KMS-11 (cell line): ENCODE data around the gene MUC5AC.

Experiments used
- H2AFZ ChIP-seq: fragments of 200-600 bp; sonication (generic); 2 replicates; pipeline ENCODE4 v1.6.1; 2016; ENCODE audit warnings: antibody characterized with exemption, mixed run types, low read depth
- H3K27ac ChIP-seq: fragments of 200-600 bp; sonication (generic); 2 replicates; pipeline ENCODE4 v1.6.1; 2016; ENCODE audit warnings: mild to moderate bottlenecking, mixed run types
- H3K27me3 ChIP-seq: fragments of 200-600 bp; sonication (generic); 2 replicates; pipeline ENCODE4 v1.6.1; 2017; ENCODE audit warnings: mild to moderate bottlenecking, low read depth, mixed run types, moderate library complexity; ENCODE audit not compliant: insufficient read depth
- H3K36me3 ChIP-seq: fragments of 200-600 bp; sonication (generic); 2 replicates; pipeline ENCODE4 v1.6.1; 2017; ENCODE audit warnings: mild to moderate bottlenecking, mixed run types; ENCODE audit not compliant: insufficient read depth
- H3K4me1 ChIP-seq: fragments of 200-600 bp; sonication (generic); 2 replicates; pipeline ENCODE4 v1.6.1; 2016; ENCODE audit warnings: mild to moderate bottlenecking, low read depth, mixed run types; ENCODE audit not compliant: poor library complexity, severe bottlenecking
- H3K4me2 ChIP-seq: fragments of 200-600 bp; sonication (generic); 2 replicates; pipeline ENCODE4 v1.7.0; 2016; ENCODE audit warnings: mild to moderate bottlenecking, mixed run types
- H3K4me3 ChIP-seq: fragments of 200-600 bp; sonication (generic); IDR thresholded peaks from 2 replicates; pipeline ENCODE4 v1.6.1; 2017; ENCODE audit warnings: low read depth, low read length, mixed read lengths; ENCODE audit not compliant: insufficient read depth
- H3K79me2 ChIP-seq: fragments of 200-600 bp; sonication (generic); 2 replicates; pipeline ENCODE4 v1.6.1; 2016; ENCODE audit warnings: low read depth, mixed run types; ENCODE audit not compliant: insufficient read depth
- H3K9ac ChIP-seq: fragments of 200-600 bp; sonication (generic); 2 replicates; pipeline ENCODE4 v1.6.1; 2016; ENCODE audit warnings: mild to moderate bottlenecking, mixed run types
- H4K20me1 ChIP-seq: fragments of 200-600 bp; sonication (generic); 2 replicates; pipeline ENCODE4 v1.6.1; 2016; ENCODE audit warnings: mild to moderate bottlenecking, mixed run types; ENCODE audit not compliant: insufficient read depth
- TF ChIP-seq, protein P1 (sequence below): fragments of 200-600 bp; sonication (generic); conservative IDR thresholded peaks from 2 replicates; pipeline ENCODE4 v1.6.1; 2017; ENCODE audit warnings: low read depth, mild to moderate bottlenecking, antibody characterized with exemption, low read length, moderate library complexity, mixed read lengths

MUC5AC gene

DNA sequence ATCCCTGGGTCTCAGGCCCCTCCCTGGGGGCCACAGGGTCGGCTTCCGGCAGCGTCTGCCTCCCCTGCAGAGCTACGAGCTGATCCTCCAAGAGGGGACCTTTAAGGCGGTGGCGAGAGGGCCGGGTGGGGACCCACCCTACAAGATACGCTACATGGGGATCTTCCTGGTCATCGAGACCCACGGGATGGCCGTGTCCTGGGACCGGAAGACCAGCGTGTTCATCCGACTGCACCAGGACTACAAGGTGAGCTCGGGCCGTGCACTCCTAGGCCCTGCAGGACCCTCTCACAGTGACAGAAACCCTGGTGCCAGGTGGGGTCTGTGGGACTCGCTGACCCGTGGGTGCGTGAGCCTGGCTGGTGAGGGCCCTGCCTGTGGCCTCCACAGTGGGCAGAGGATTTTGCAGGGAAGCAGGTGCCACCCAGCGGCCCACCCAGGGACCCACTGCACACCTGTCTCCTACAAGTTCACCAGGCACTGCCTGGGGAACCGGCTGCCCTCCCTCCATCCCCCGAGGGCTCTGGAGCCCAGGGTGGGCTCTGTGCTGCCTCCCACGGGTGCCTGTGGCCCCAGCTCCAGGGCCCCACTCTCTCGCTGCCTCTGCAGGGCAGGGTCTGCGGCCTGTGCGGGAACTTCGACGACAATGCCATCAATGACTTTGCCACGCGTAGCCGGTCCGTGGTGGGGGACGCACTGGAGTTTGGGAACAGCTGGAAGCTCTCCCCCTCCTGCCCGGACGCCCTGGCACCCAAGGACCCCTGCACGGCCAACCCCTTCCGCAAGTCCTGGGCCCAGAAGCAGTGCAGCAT is 78.8 kb downstream of the MUC5AC start:
- Histone ChIP-seq H2AFZ (no peak overlapping the region), H3K9ac (no peak overlapping the region), H3K27me3 (peaks cover 53% of the 10 kb centered on the region), H3K79me2 (no peaks in the 10 kb centered on the region), H3K4me2 (no peak overlapping the region), H4K20me1 (no peaks in the 10 kb centered on the region), H3K36me3 (no peaks in the 10 kb centered on the region), H3K27ac (no peak overlapping the region), H3K4me3 (no peak overlapping the region), H3K4me1 (no peaks in the 10 kb centered on the region)
- TF ChIP-seq, protein P1, sequence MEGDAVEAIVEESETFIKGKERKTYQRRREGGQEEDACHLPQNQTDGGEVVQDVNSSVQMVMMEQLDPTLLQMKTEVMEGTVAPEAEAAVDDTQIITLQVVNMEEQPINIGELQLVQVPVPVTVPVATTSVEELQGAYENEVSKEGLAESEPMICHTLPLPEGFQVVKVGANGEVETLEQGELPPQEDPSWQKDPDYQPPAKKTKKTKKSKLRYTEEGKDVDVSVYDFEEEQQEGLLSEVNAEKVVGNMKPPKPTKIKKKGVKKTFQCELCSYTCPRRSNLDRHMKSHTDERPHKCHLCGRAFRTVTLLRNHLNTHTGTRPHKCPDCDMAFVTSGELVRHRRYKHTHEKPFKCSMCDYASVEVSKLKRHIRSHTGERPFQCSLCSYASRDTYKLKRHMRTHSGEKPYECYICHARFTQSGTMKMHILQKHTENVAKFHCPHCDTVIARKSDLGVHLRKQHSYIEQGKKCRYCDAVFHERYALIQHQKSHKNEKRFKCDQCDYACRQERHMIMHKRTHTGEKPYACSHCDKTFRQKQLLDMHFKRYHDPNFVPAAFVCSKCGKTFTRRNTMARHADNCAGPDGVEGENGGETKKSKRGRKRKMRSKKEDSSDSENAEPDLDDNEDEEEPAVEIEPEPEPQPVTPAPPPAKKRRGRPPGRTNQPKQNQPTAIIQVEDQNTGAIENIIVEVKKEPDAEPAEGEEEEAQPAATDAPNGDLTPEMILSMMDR: no peak

DNA sequence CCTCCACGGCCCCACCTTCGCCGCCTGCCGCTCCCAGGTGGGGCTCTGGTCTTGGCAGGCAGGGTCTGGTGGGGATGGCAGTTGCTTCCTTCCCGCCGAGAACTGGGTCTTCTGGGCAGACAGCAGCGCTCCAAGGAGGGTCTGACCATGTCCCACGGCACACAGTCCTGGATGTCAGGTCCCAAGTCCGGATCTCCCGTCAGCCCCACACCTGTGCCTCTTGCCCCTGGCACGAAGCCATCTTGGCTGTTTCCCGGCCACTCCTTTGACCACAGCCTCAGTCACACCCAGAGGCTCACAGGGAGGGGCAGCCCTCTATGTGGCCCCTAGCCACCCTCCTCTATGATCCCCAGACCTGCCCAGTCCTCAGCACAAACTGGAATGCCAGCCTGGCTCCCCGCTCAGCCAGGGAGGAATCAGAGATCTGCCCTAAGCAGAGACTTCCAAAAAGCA is 79.4 kb downstream of the MUC5AC start:
- H3K4me2 ChIP-seq: no peak overlapping the region
- TF ChIP-seq, protein P1: no peak
- H3K27ac ChIP-seq: no peak overlapping the region
- no peaks in the 10 kb centered on the region for H3K36me3 ChIP-seq
- peaks cover 47% of the 10 kb centered on the region for H3K27me3 ChIP-seq
- no peak overlapping the region for H3K4me3 ChIP-seq
- H3K9ac ChIP-seq: no peak overlapping the region
- no peaks in the 10 kb centered on the region for H3K4me1 ChIP-seq
- no peaks in the 10 kb centered on the region for H4K20me1 ChIP-seq
- no peaks in the 10 kb centered on the region for H3K79me2 ChIP-seq
- no peak overlapping the region for H2AFZ ChIP-seq

DNA sequence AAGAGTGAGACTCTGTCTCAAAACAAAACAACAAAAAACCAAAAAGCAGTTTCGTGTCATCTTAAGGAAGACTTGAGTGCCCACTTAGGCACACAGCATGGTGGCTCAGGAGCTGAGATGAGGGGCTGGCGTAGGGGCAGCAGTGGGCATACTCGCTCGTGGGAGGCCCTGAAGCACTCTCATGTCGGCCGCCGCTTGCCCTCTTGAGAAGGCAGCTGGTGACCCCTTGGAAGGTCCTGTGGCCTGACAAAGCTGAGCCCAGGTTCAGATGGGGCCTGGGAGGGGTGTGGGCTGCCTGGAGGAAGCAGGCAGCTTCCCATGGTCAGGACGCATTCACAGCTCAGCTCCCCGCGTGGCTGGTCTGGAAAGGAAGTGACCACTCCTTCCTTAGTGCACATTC is 80.1 kb downstream of the MUC5AC start:
- H2AFZ ChIP-seq: no peak overlapping the region
- peaks cover 43% of the 10 kb centered on the region for H3K27me3 ChIP-seq
- no peaks in the 10 kb centered on the region for H3K79me2 ChIP-seq
- H3K36me3 ChIP-seq: no peaks in the 10 kb centered on the region
- H3K4me1 ChIP-seq: no peaks in the 10 kb centered on the region
- no peak overlapping the region for H3K4me2 ChIP-seq
- TF ChIP-seq, protein P1: no peak
- H4K20me1 ChIP-seq: no peaks in the 10 kb centered on the region
- H3K27ac ChIP-seq: no peak overlapping the region
- no peak overlapping the region for H3K9ac ChIP-seq
- no peak overlapping the region for H3K4me3 ChIP-seq

DNA sequence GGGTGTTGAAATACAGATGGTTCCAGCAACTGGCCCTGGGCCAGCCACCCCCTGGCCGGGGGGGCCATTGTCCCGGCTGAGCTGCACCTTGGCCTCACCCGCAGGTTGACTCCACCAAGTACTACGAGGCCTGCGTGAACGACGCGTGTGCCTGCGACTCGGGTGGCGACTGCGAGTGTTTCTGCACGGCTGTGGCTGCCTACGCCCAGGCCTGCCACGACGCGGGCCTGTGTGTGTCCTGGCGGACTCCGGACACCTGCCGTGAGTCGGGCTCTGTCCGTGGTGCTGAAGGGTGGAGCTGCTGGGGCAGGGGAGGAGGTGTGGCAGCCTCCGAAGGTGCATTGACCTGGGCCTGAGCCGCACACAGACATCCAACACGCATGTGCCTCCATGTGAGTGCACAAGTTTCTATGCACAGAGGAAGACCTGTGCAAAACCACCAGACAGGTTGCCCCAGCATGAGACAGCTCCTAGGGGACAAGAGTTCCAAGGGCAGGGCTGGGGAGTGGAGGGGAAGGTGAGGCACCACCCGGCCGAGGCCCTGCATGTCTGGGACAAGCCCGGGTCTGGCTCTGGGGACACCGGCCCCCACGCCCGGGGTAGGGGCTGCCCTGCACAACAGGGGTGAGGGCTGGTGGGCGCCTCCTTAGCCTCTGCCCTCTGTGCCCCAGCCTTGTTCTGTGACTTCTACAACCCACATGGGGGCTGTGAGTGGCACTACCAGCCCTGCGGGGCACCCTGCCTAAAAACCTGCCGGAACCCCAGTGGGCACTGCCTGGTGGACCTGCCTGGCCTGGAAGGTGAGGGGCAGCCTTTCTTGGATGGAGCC is 81.2 kb downstream of the MUC5AC start:
- Histone ChIP-seq H3K79me2 (no peaks in the 10 kb centered on the region), H3K4me3 (no peak overlapping the region), H3K27me3 (peaks cover 41% of the 10 kb centered on the region), H3K4me1 (no peaks in the 10 kb centered on the region), H3K9ac (no peak overlapping the region), H2AFZ (no peak overlapping the region), H3K36me3 (no peaks in the 10 kb centered on the region), H3K27ac (no peak overlapping the region), H4K20me1 (no peaks in the 10 kb centered on the region), H3K4me2 (no peak overlapping the region)
- TF ChIP-seq, protein P1: no peak
